HT1080 (cell line): ENCODE results near the gene MLLT11. TPM values are rescaled to one million over a fixed set of nuclear protein-coding genes. Genes with fewer than 3 reads are reported as not detected.

Source experiments
- small RNA-seq: library from RNA; depleted of rRNA; stranded (forward); fragments of <200 nt; gene quantifications from one replicate; pipeline ENCODE3, GENCODE V24; 2014
- total RNA-seq: library from RNA; depleted of rRNA; stranded (reverse); fragments of >200 nt; shearing (Covaris generic); gene quantifications from 2 replicates; pipeline ENCODE4 v1.2.3, GENCODE V29; 2014; rRNA removed

Gene MLLT11
- total RNA-seq, 1 experiment from 2014 or later = 9.8 TPM

Small RNA genes within 50 kb of the gene (small RNA-seq; reads per million reads assigned to genes)
- gene RNU6-884P = not detected

Other genes with a start within 250 kb of the MLLT11 start
- gene ARNT, start 183.8 kb upstream of the MLLT11 start, total RNA-seq = 10.7 and 12.9 TPM in 2 replicates
- gene CTXND2, start 173.3 kb upstream of the MLLT11 start, total RNA-seq = not detected in 2 replicates
- 24.0 and 25.3 TPM in 2 replicates for gene SETDB1, start 134.0 kb upstream of the MLLT11 start, total RNA-seq
- gene CERS2, start 85.6 kb upstream of the MLLT11 start, total RNA-seq = 145 and 152 TPM in 2 replicates
- 0.55 and 0.63 TPM in 2 replicates for gene ANXA9, start 78.1 kb upstream of the MLLT11 start, total RNA-seq
- gene MINDY1, start 53.5 kb upstream of the MLLT11 start, total RNA-seq = 12.5 and 15.4 TPM in 2 replicates
- gene PRUNE1, start 51.9 kb upstream of the MLLT11 start, total RNA-seq = 6.1 and 11.9 TPM in 2 replicates
- 0.10 TPM in 1 of 2 replicates, not detected in the other for gene BNIPL, start 23.8 kb upstream of the MLLT11 start, total RNA-seq
- 2.9 and 5.4 TPM in 2 replicates for gene C1orf56, start 12.6 kb upstream of the MLLT11 start, total RNA-seq
- gene CDC42SE1, start 775 bp upstream of the MLLT11 start, total RNA-seq = 66.5 and 67.1 TPM in 2 replicates
- gene GABPB2, start 10.4 kb downstream of the MLLT11 start, total RNA-seq = 2.4 and 5.5 TPM in 2 replicates
- gene SEMA6C, start 86.2 kb downstream of the MLLT11 start, total RNA-seq = 0.80 and 1.5 TPM in 2 replicates
- gene TNFAIP8L2, start 96.3 kb downstream of the MLLT11 start, total RNA-seq = not detected in 2 replicates
- 8.6 and 9.4 TPM in 2 replicates for gene LYSMD1, start 105.5 kb downstream of the MLLT11 start, total RNA-seq
- gene SCNM1, start 105.7 kb downstream of the MLLT11 start, total RNA-seq = 60.9 and 69.6 TPM in 2 replicates
- 0.27 and 0.87 TPM in 2 replicates for gene TMOD4, start 115.6 kb downstream of the MLLT11 start, total RNA-seq
- gene VPS72, start 129.8 kb downstream of the MLLT11 start, total RNA-seq = 52.9 and 59.3 TPM in 2 replicates
- gene PIP5K1A, start 138.2 kb downstream of the MLLT11 start, total RNA-seq = 40.7 and 49.6 TPM in 2 replicates
- gene PSMD4, start 194.3 kb downstream of the MLLT11 start, total RNA-seq = 233 and 234 TPM in 2 replicates
- gene ZNF687, start 221.9 kb downstream of the MLLT11 start, total RNA-seq = 17.6 and 22.2 TPM in 2 replicates